Spleen (tissue), 11 donors: ENCODE measurements around the gene EML5. TPM values are rescaled to one million over a fixed set of nuclear protein-coding genes. Genes with fewer than 3 reads are reported as not detected.

Experiments
- DNase-seq: peaks from one replicate; pipeline ENCODE4 v3.0.0-alpha.2; 2020
- H3K27ac ChIP-seq, 8 donors: fragments of 200-600 bp; sonication (generic) in 7 of 8; 1 replicate in 4 of 8; 2 replicates in 4 of 8; pipeline versions ENCODE4 v1.5.0 to v1.8.0; 2016 to 2021; ENCODE audit warnings: inconsistent platforms in 4 of 8, mild to moderate bottlenecking in 4 of 8, moderate library complexity in 1 of 8
- H3K27me3 ChIP-seq, 7 donors: fragments of 200-600 bp; sonication (generic) in 6 of 7; replicated peaks in 1 of 7; 1 replicate in 4 of 7; 2 replicates in 3 of 7; pipeline versions ENCODE4 v1.5.0 to v1.8.0; 2016 to 2021; ENCODE audit warnings: inconsistent platforms in 3 of 7, mild to moderate bottlenecking in 1 of 7
- H3K36me3 ChIP-seq, 6 donors: fragments of 200-600 bp; sonication (generic) in 5 of 6; 1 replicate in 4 of 6; 2 replicates in 2 of 6; pipeline versions ENCODE4 v1.5.0 to v1.8.0; 2016 to 2021; ENCODE audit warnings: inconsistent platforms in 2 of 6
- H3K4me1 ChIP-seq, 6 donors: fragments of 200-600 bp; sonication (generic) in 5 of 6; 1 replicate in 3 of 6; 2 replicates in 3 of 6; pipeline versions ENCODE4 v1.5.0 to v1.8.0; 2016 to 2021; ENCODE audit warnings: inconsistent platforms in 3 of 6
- H3K4me3 ChIP-seq, 8 donors: fragments of 200-600 bp; sonication (generic) in 7 of 8; 1 replicate in 4 of 8; 2 replicates in 4 of 8; pipeline versions ENCODE4 v1.5.0 to v1.8.0; 2016 to 2021; ENCODE audit warnings: inconsistent platforms in 4 of 8, mild to moderate bottlenecking in 4 of 8, moderate library complexity in 2 of 8
- H3K9me3 ChIP-seq, 8 donors: fragments of 200-600 bp; sonication (generic) in 7 of 8; 1 replicate in 4 of 8; 2 replicates in 4 of 8; pipeline versions ENCODE4 v1.5.0 to v1.8.0; 2016 to 2021; ENCODE audit warnings: inconsistent platforms in 4 of 8
- CTCF ChIP-seq, 11 experiments: fragments of 200-600 bp in 7 of 11; fragments of 450-650 bp in 4 of 11; sonication (generic) in 4 of 11; IDR thresholded peaks in 8 of 11; conservative IDR thresholded peaks in 3 of 11; 1 replicate in 7 of 11; 2 replicates in 4 of 11; pipeline versions ENCODE4 v1.4.0 to v1.8.0; 2016 to 2021; ENCODE audit warnings: antibody characterized with exemption in 11 of 11, inconsistent platforms in 4 of 11, mild to moderate bottlenecking in 1 of 11
- POLR2A ChIP-seq, 3 donors: fragments of 450-650 bp; IDR thresholded peaks; one replicate each; pipeline ENCODE4 v1.5.1; 2017; ENCODE audit warnings: antibody characterized with exemption in 3 of 3, mild to moderate bottlenecking in 1 of 3
- POLR2AphosphoS5 ChIP-seq, 3 donors: sonication (generic); formaldehyde crosslinking; IDR thresholded peaks; one replicate each; pipeline ENCODE4 v1.5.1; 2017; ENCODE audit warnings: antibody characterized with exemption in 3 of 3
- WGBS, 5 donors: extraction: QIAGEN DNeasy Blood & Tissue Kit in 3 of 5; methylation state at CpG; one replicate each; pipeline versions ENCODE4 v1.1.5 to v1.1.7; 2013 to 2018; 5-methylcytosine and 5-hydroxymethylcytosine counted together
- intact Hi-C: fragments of 100-400 bp; cut with DNase I; formaldehyde crosslinking; loops from one replicate; pipeline ENCODE4 v1.15.0; 2023; ENCODE audit warnings: low total_unique reads
- polyA plus RNA-seq, 3 donors: library from polyadenylated mRNA; stranded (reverse); fragments of 200-250 nt; gene quantifications; one replicate each; pipeline ENCODE4 v1.2.1, GENCODE V29; 2013
- total RNA-seq, 7 donors: library from RNA; depleted of rRNA in 3 of 7; stranded (reverse); fragments of >200 nt in 3 of 7; fragmentation: NEBNext Ultra II Directional in 4 of 7; extraction: Animal tissue kit (Norgen Biotek cat#: 25700) in 4 of 7; gene quantifications; one replicate each; pipeline versions ENCODE4 v1.1.0 to v1.2.1, GENCODE V29; 2016 to 2021
- donor health status: healthy with polysubstance abuse.
- donor health status: DM: no; HTN: no; CAD: no; lungs with moderate emphysema.
- donor health status: DM: no; HTN: no; CAD: no.
- donor health status: Bipolar disorder and iron deficiency.
- donor health status: healthy.
- donor health status: DM: no; HTN: no; CAD: no.
- donor health status: DM: yes; HTN: yes; CAD: no.

The EML5 gene
- total and polyA plus RNA-seq, 10 donors: 0.21 to 3.8 (median 2.5) TPM

GRCh38 chr14:88588081-88588480, 204.7 kb downstream of the EML5 start:
- WGBS, 5 donors: 91 to 96% (median 92%) methylated on average over 5 of the region's 5 CpGs
- Histone ChIP-seq H3K36me3 (peaks cover 0 to 100% (median 53%) of the 10 kb centered on the region in 6 donors), H3K27ac (no peak overlapping the region), H3K9me3 (no peaks in the 10 kb centered on the region), H3K4me3 (no peak overlapping the region), H3K27me3 (no peaks in the 10 kb centered on the region), H3K4me1 (no peaks in the 10 kb centered on the region)
- TF ChIP-seq POLR2AphosphoS5 (IDR thresholded peaks at IDR 0.05): no peak
- no peak for TF ChIP-seq CTCF (IDR thresholded peaks at IDR 0.05 in 8 of 11, conservative IDR thresholded peaks at IDR 0.05 in 3 of 11)
- no peak for TF ChIP-seq POLR2A (IDR thresholded peaks at IDR 0.05)
- intact Hi-C loops: no loop called here
- DNase-seq: no peak

GRCh38 chr14:88584451-88584850, 208.3 kb downstream of the EML5 start:
- intact Hi-C loops: no loop called here
- Histone ChIP-seq H3K4me1 (no peaks in the 10 kb centered on the region), H3K36me3 (peaks cover 0 to 100% (median 48%) of the 10 kb centered on the region in 6 donors), H3K9me3 (no peaks in the 10 kb centered on the region), H3K4me3 (no peak overlapping the region), H3K27me3 (no peaks in the 10 kb centered on the region), H3K27ac (no peak overlapping the region)
- DNase-seq: no peak
- WGBS, 5 donors: 93 to 97% (median 94%) methylated on average over 3 of the region's 3 CpGs
- TF ChIP-seq POLR2A (IDR thresholded peaks at IDR 0.05) (no peak), POLR2AphosphoS5 (IDR thresholded peaks at IDR 0.05) (no peak), CTCF (IDR thresholded peaks at IDR 0.05 in 8 of 11, conservative IDR thresholded peaks at IDR 0.05 in 3 of 11) (no peak)

GRCh38 chr14:88576222-88576621, 216.5 kb downstream of the EML5 start:
- no peak for TF ChIP-seq CTCF (IDR thresholded peaks at IDR 0.05 in 8 of 11, conservative IDR thresholded peaks at IDR 0.05 in 3 of 11)
- no peak for TF ChIP-seq POLR2A (IDR thresholded peaks at IDR 0.05)
- TF ChIP-seq POLR2AphosphoS5 (IDR thresholded peaks at IDR 0.05): no peak
- H3K36me3 ChIP-seq: peaks cover 0 to 100% (median 90%) of the 10 kb centered on the region in 6 donors
- H3K4me1 ChIP-seq: no peaks in the 10 kb centered on the region
- DNase-seq: no peak
- no peak overlapping the region for H3K4me3 ChIP-seq
- 93 to 98% (median 94%) methylated on average over 5 of the region's 5 CpGs for WGBS, 5 donors
- no peaks in the 10 kb centered on the region for H3K27me3 ChIP-seq
- intact Hi-C loops: no loop called here
- H3K9me3 ChIP-seq: no peaks in the 10 kb centered on the region
- H3K27ac ChIP-seq: no peak overlapping the region

- H3K4me1 ChIP-seq: no peaks in the 10 kb centered on the region
- DNase-seq: no peak
- WGBS, 5 donors: 95 to 98% (median 96%) methylated on average over 4 of the region's 4 CpGs
- peaks cover 7 to 99% (median 88%) of the 10 kb centered on the region in 6 donors for H3K36me3 ChIP-seq
- peaks cover 0 to 9% (median 0%) of the 10 kb centered on the region in 8 donors for H3K9me3 ChIP-seq
- no peaks in the 10 kb centered on the region for H3K27me3 ChIP-seq
- TF ChIP-seq CTCF (IDR thresholded peaks at IDR 0.05 in 8 of 11, conservative IDR thresholded peaks at IDR 0.05 in 3 of 11) (no peak), POLR2A (IDR thresholded peaks at IDR 0.05) (no peak), POLR2AphosphoS5 (IDR thresholded peaks at IDR 0.05) (no peak)
- no peak overlapping the region for H3K4me3 ChIP-seq
- no peak overlapping the region for H3K27ac ChIP-seq
- intact Hi-C loops: no loop called here
These were observed 220.6 kb downstream of the EML5 start for GRCh38 chr14:88572117-88572516.
